Caco-2 (cell line): ENCODE measurements around the gene AADAC. TPM values are rescaled to one million over a fixed set of nuclear protein-coding genes. Genes with fewer than 3 reads are reported as not detected.

Experiments
- BruUV-seq: library from RNA; stranded (reverse); fragments of 400-500 nt; replicated peaks from 2 replicates; lab custom pipeline; 2021; lab: Mats Ljungman, UMichigan
- CTCF ChIA-PET: fragments of 300-600 bp; sonication (Branson Sonifier 250); formaldehyde crosslinking; loops from one replicate; lab custom pipeline; 2022; ENCODE audit warnings: antibody characterized with exemption; lab: Charles Lee
- POLR2A ChIA-PET: fragments of 300-600 bp; sonication (Branson Sonifier 250); formaldehyde crosslinking; loops from one replicate; lab custom pipeline; 2022; ENCODE audit warnings: antibody characterized with exemption; lab: Charles Lee
- DNase-seq, 2 experiments: peaks; one replicate each; pipeline versions ENCODE4 v3.0.0 to v3.0.0-alpha.2; 2020 to 2022
- H3K27me3 ChIP-seq: replicated peaks from 2 replicates; pipeline ENCODE4 v1.6.0; 2011; ENCODE audit warnings: low read length; ENCODE audit not compliant: control insufficient read depth, insufficient read depth
- H3K36me3 ChIP-seq: 2 replicates; pipeline ENCODE4 v1.5.1; 2011; ENCODE audit warnings: low read length; ENCODE audit not compliant: control insufficient read depth, insufficient read depth
- H3K4me1 ChIP-seq: fragments of 250-450 bp; sonication (Bioruptor Pico); 2 replicates; pipeline ENCODE4 v1.5.1; 2020; ENCODE audit warnings: mild to moderate bottlenecking
- H3K4me3 ChIP-seq: 2 replicates; pipeline ENCODE4 v1.5.1; 2011; ENCODE audit warnings: low read depth, mild to moderate bottlenecking, control low read depth, low read length
- H3K9me3 ChIP-seq: fragments of 250-450 bp; sonication (Bioruptor Pico); 2 replicates; pipeline ENCODE4 v1.5.1; 2020; ENCODE audit warnings: mild to moderate bottlenecking, moderate library complexity
- H3K27ac Mint-ChIP-seq: one replicate; pipeline ENCODE4 v1.8.0; 2022; ENCODE audit warnings: mixed read lengths; ENCODE audit not compliant: unreplicated experiment
- H3K27me3 Mint-ChIP-seq: one replicate; pipeline ENCODE4 v1.8.0; 2022; ENCODE audit warnings: mixed read lengths; ENCODE audit not compliant: insufficient read depth, unreplicated experiment
- H3K36me3 Mint-ChIP-seq: one replicate; pipeline ENCODE4 v1.8.0; 2022; ENCODE audit warnings: mild to moderate bottlenecking, mixed read lengths; ENCODE audit not compliant: insufficient read depth, unreplicated experiment
- H3K4me1 Mint-ChIP-seq: one replicate; pipeline ENCODE4 v1.8.0; 2022; ENCODE audit warnings: low read depth, mixed read lengths; ENCODE audit not compliant: unreplicated experiment
- H3K4me3 Mint-ChIP-seq: one replicate; pipeline ENCODE4 v1.8.0; 2022; ENCODE audit warnings: mild to moderate bottlenecking, moderate library complexity, mixed read lengths; ENCODE audit not compliant: unreplicated experiment
- H3K9me3 Mint-ChIP-seq: one replicate; pipeline ENCODE4 v1.8.0; 2022; ENCODE audit warnings: mixed read lengths; ENCODE audit not compliant: unreplicated experiment
- CTCF ChIP-seq, 2 experiments: fragments of 200-600 bp in 1 of 2; IDR thresholded peaks; 1 replicate in 1 of 2; 2 replicates in 1 of 2; pipeline versions ENCODE4 v1.5.1 to v1.8.0; 2011 to 2022; ENCODE audit warnings: antibody characterized with exemption in 1 of 2, control low read depth in 1 of 2, inconsistent platforms in 1 of 2, low read depth in 1 of 2, low read length in 1 of 2, mild to moderate bottlenecking in 1 of 2, moderate library complexity in 1 of 2; ENCODE audit not compliant: insufficient read depth in 1 of 2, severe bottlenecking in 1 of 2, unreplicated experiment in 1 of 2
- intact Hi-C: fragments of 100-400 bp; cut with micrococcal nuclease; formaldehyde crosslinking; loops from one replicate; pipeline ENCODE4 v1.10.0; 2022; ENCODE audit not compliant: unreplicated experiment
- total RNA-seq: library from RNA; stranded (reverse); gene quantifications from 2 replicates; pipeline ENCODE4 v1.2.3, GENCODE V29; 2022

Gene AADAC
- total RNA-seq, 1 experiment from 2014 or later = 0.57 TPM

- BruUV-seq = no TSS peak
- Mint-ChIP-seq H3K4me3 (peak overlapping the region; percentile 28), H3K27me3 (no peaks in the 10 kb centered on the region), H3K4me1 (peaks cover 35% of the 10 kb centered on the region), H3K27ac (peak overlapping the region; percentile 21), H3K9me3 (no peaks in the 10 kb centered on the region), H3K36me3 (no peaks in the 10 kb centered on the region)
- H3K9me3 ChIP-seq = no peaks in the 10 kb centered on the region
- no peaks in the 10 kb centered on the region for H3K36me3 ChIP-seq
- no peak overlapping the region for H3K4me3 ChIP-seq
- H3K4me1 ChIP-seq = peaks cover 53% of the 10 kb centered on the region
- no peak for TF ChIP-seq CTCF (IDR thresholded peaks at IDR 0.05; ENCODE audit: insufficient read depth in 1 of 2, low read depth in 1 of 2, low read length in 1 of 2, severe bottlenecking in 1 of 2, unreplicated experiment in 1 of 2)
- ChIA-PET POLR2A (no interaction called here), CTCF (no interaction called here)
- H3K27me3 ChIP-seq = no peaks in the 10 kb centered on the region
- intact Hi-C loops = no loop called here
- no peak for DNase-seq
Observed at GRCh38 chr3:151818361-151818760, 4.4 kb downstream of the AADAC start.

- Histone ChIP-seq H3K27me3 (no peaks in the 10 kb centered on the region), H3K36me3 (no peaks in the 10 kb centered on the region), H3K4me1 (peaks cover 42% of the 10 kb centered on the region), H3K9me3 (no peaks in the 10 kb centered on the region), H3K4me3 (no peak overlapping the region)
- CTCF ChIA-PET = no interaction called here
- POLR2A ChIA-PET = interaction anchor here (0.6 kb wide), 1 partner anchor 323 kb away, joined by 7 read pairs; no protein-coding TSS in a partner anchor
- H3K9me3 Mint-ChIP-seq = no peaks in the 10 kb centered on the region
- TF ChIP-seq CTCF (IDR thresholded peaks at IDR 0.05; ENCODE audit: insufficient read depth in 1 of 2, low read depth in 1 of 2, low read length in 1 of 2, severe bottlenecking in 1 of 2, unreplicated experiment in 1 of 2) = no peak
- H3K27me3 Mint-ChIP-seq = no peaks in the 10 kb centered on the region
- BruUV-seq = no TSS peak
- no peak overlapping the region for H3K4me3 Mint-ChIP-seq
- peaks cover 35% of the 10 kb centered on the region for H3K4me1 Mint-ChIP-seq
- intact Hi-C loops = no loop called here
- no peak for DNase-seq
- no peak overlapping the region for H3K27ac Mint-ChIP-seq
- no peaks in the 10 kb centered on the region for H3K36me3 Mint-ChIP-seq
Observed at GRCh38 chr3:151819910-151820309, 6.0 kb downstream of the AADAC start.

- TF ChIP-seq CTCF (IDR thresholded peaks at IDR 0.05; ENCODE audit: insufficient read depth in 1 of 2, low read depth in 1 of 2, low read length in 1 of 2, severe bottlenecking in 1 of 2, unreplicated experiment in 1 of 2) = no peak
- H3K4me1 Mint-ChIP-seq = no peaks in the 10 kb centered on the region
- no peak for DNase-seq
- ChIA-PET POLR2A (no interaction called here), CTCF (no interaction called here)
- Histone ChIP-seq H3K27me3 (no peaks in the 10 kb centered on the region), H3K4me3 (no peak overlapping the region), H3K4me1 (no peaks in the 10 kb centered on the region; the same call in 1 of the 2 replicates), H3K36me3 (no peaks in the 10 kb centered on the region), H3K9me3 (peaks cover 9% of the 10 kb centered on the region)
- H3K4me3 Mint-ChIP-seq = no peak overlapping the region
- H3K27me3 Mint-ChIP-seq = no peaks in the 10 kb centered on the region
- peaks cover 18% of the 10 kb centered on the region for H3K9me3 Mint-ChIP-seq
- peaks cover 4% of the 10 kb centered on the region for H3K36me3 Mint-ChIP-seq
- no TSS peak for BruUV-seq
- intact Hi-C loops = no loop called here
- no peak overlapping the region for H3K27ac Mint-ChIP-seq
Observed at GRCh38 chr3:151827816-151828215, 13.9 kb downstream of the AADAC start.
